HFFc6 (cell line): ENCODE results near the gene SSBP2. TPM values are rescaled to one million over a fixed set of nuclear protein-coding genes. Genes with fewer than 3 reads are reported as not detected.

Source experiments
- DNase-seq: peaks from one replicate; pipeline ENCODE4 v3.0.0-alpha.2; 2018
- H3K27ac Mint-ChIP-seq: 2 replicates; pipeline ENCODE4 v1.8.0; 2020; ENCODE audit warnings: mild to moderate bottlenecking, mixed read lengths
- H3K27me3 Mint-ChIP-seq: 2 replicates; pipeline ENCODE4 v1.8.0; 2021; ENCODE audit warnings: mild to moderate bottlenecking, moderate library complexity, mixed read lengths; ENCODE audit not compliant: insufficient read depth
- H3K36me3 Mint-ChIP-seq: 2 replicates; pipeline ENCODE4 v1.8.0; 2021; ENCODE audit warnings: low read depth, mixed read lengths
- H3K4me1 Mint-ChIP-seq: 2 replicates; pipeline ENCODE4 v1.8.0; 2020; ENCODE audit warnings: low read depth, mixed read lengths
- H3K4me3 Mint-ChIP-seq: 2 replicates; pipeline ENCODE4 v1.8.0; 2020; ENCODE audit warnings: mild to moderate bottlenecking, moderate library complexity, mixed read lengths
- H3K9me3 Mint-ChIP-seq: 2 replicates; pipeline ENCODE4 v1.8.0; 2020; ENCODE audit warnings: mild to moderate bottlenecking, mixed read lengths
- CTCF ChIP-seq: fragments of 200-600 bp; sonication (generic); IDR thresholded peaks from 2 replicates; pipeline ENCODE4 v1.5.0; 2021; ENCODE audit warnings: antibody characterized with exemption, mild to moderate bottlenecking
- total RNA-seq, 6 experiments: library from RNA; stranded (reverse); fragmentation: NEBNext Ultra II Directional; extraction: Animal tissue kit (Norgen Biotek cat#: 25700); gene quantifications; 2 replicates in 1 of 6; 3 replicates in 5 of 6; pipeline ENCODE4 v1.2.3, GENCODE V29; 2021

The SSBP2 gene
- total RNA-seq, 6 experiments from 2014 or later, result 21.0 to 28.6 (median 25.1) TPM

GRCh38 chr5:81783401-81783800, 32.5 kb upstream of the SSBP2 start:
- no peaks in the 10 kb centered on the region for H3K9me3 Mint-ChIP-seq
- TF ChIP-seq CTCF, result no peak
- no peak for DNase-seq
- no peaks in the 10 kb centered on the region for H3K27me3 Mint-ChIP-seq
- no peak overlapping the region for H3K4me3 Mint-ChIP-seq
- peaks cover 43% of the 10 kb centered on the region for H3K4me1 Mint-ChIP-seq
- H3K27ac Mint-ChIP-seq, result no peak overlapping the region
- H3K36me3 Mint-ChIP-seq, result no peaks in the 10 kb centered on the region

GRCh38 chr5:81782811-81783210, 31.9 kb upstream of the SSBP2 start:
- H3K36me3 Mint-ChIP-seq, result no peaks in the 10 kb centered on the region
- H3K4me3 Mint-ChIP-seq, result no peak overlapping the region
- TF ChIP-seq CTCF, result no peak
- H3K9me3 Mint-ChIP-seq, result no peaks in the 10 kb centered on the region
- peaks cover 41% of the 10 kb centered on the region for H3K4me1 Mint-ChIP-seq
- H3K27ac Mint-ChIP-seq, result no peak overlapping the region
- no peaks in the 10 kb centered on the region for H3K27me3 Mint-ChIP-seq
- DNase-seq, result no peak

GRCh38 chr5:81779916-81780266, 29.0 kb upstream of the SSBP2 start:
- Mint-ChIP-seq H3K4me3 (no peak overlapping the region), H3K27me3 (no peaks in the 10 kb centered on the region), H3K36me3 (no peaks in the 10 kb centered on the region), H3K9me3 (no peaks in the 10 kb centered on the region), H3K4me1 (peaks cover 31% of the 10 kb centered on the region), H3K27ac (peak overlapping the region; percentile 82; the same call in 1 of the 2 replicates)
- TF ChIP-seq CTCF, result no peak
- no peak for DNase-seq

- no peaks in the 10 kb centered on the region for H3K36me3 Mint-ChIP-seq
- no peak for DNase-seq
- no peak for TF ChIP-seq CTCF
- no peaks in the 10 kb centered on the region for H3K27me3 Mint-ChIP-seq
- peaks cover 36% of the 10 kb centered on the region for H3K4me1 Mint-ChIP-seq
- peak overlapping the region; percentile 82 for H3K27ac Mint-ChIP-seq
- no peaks in the 10 kb centered on the region for H3K9me3 Mint-ChIP-seq
- peak overlapping the region; percentile 84 for H3K4me3 Mint-ChIP-seq
Measured at GRCh38 chr5:81779125-81779915, 28.4 kb upstream of the SSBP2 start.

GRCh38 chr5:81778642-81779041, 27.7 kb upstream of the SSBP2 start:
- H3K4me1 Mint-ChIP-seq, result peaks cover 43% of the 10 kb centered on the region
- TF ChIP-seq CTCF, result no peak
- no peaks in the 10 kb centered on the region for H3K9me3 Mint-ChIP-seq
- H3K27ac Mint-ChIP-seq, result peak overlapping the region; percentile 82
- no peaks in the 10 kb centered on the region for H3K27me3 Mint-ChIP-seq
- H3K36me3 Mint-ChIP-seq, result no peaks in the 10 kb centered on the region
- no peak for DNase-seq
- H3K4me3 Mint-ChIP-seq, result peak overlapping the region; percentile 84
